Activated T-cell treated with anti-CD3 and anti-CD28 coated beads, Interleukin-2, amount 50 U/mL, for 1 hour (primary cell): Measurements from ENCODE around the gene SFMBT2.

Experiments used
- DNase-seq: peaks from one replicate; pipeline ENCODE4 v3.0.0-alpha.2; 2020

SFMBT2 gene

DNA sequence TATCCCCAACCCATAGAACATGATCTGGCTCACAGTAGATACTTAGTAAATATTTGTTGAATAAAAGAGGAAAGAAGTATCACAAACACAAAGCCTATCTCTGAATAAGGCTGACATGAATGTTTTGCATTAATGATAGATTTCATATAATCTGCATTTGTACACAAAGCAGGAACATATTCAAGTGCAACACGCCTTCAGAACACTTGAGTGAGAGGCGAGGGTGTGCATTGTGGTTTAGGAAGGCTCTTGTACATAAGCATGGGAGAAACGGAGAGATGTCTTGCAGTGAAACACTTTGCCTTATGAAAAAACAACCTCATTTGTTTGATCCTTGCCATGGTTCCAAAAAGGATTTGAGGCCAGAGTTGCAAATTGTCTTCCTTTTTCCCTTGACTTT, 14.1 kb upstream of the SFMBT2 start:
- DNase-seq = no peak

DNA sequence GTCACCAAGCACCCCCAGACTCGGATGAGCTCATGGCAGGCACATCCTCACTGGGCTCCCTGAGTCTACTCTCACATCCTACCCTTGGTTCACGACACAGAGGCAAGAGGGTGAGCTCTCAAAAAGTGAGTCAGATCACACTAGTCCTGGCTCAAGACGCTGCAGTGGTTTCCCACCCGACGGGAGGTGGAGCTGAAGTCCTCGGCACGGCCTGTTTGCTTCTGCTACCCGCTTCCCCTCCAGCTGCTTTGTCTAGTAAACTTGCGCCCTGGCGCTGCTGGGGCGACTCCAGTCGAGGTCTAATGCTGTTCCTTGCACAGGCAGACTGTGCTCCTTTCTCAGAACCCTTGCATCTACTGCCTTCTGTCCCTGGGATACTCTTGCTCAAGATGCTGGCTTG, 13.5 kb upstream of the SFMBT2 start:
- DNase-seq = peak; percentile 29

DNA sequence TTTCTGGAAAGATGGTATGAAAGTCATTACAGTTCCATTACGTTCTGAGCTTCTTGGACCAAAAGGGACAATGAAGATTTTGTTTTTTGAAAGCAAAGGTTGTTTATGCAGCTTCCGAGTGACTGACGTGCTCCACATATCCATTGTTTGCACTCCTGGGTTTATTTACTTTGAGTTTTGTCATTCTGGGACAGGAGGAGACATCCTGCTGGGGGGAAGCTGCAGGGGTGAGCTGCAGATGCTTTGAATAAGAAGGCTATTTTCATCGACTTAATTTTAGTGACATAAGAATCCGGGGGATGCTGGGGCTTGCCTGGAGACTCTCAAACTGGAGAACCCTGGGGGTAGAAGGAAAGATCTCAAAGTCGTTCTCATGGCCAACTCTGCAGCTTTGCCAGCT, 12.7 kb upstream of the SFMBT2 start:
- no peak for DNase-seq

DNA sequence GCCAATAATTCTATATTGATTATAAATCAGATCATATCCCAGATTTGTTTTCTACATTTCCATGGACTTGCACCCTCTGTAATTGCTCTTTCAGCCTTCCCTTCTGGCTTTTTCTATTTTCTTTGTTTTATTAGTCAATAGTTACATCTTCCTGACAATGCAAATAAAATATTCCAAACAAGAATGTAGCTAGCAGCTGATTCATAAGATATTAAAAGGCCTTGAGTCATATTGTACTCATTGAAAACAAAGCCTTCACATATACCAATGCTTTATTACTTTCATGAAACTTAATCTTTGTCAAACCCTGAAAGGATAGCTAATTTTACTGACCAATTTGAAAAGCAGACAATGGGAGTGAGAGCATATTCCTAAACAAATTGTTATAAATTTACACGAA, 10.7 kb upstream of the SFMBT2 start:
- DNase-seq = no peak

DNA sequence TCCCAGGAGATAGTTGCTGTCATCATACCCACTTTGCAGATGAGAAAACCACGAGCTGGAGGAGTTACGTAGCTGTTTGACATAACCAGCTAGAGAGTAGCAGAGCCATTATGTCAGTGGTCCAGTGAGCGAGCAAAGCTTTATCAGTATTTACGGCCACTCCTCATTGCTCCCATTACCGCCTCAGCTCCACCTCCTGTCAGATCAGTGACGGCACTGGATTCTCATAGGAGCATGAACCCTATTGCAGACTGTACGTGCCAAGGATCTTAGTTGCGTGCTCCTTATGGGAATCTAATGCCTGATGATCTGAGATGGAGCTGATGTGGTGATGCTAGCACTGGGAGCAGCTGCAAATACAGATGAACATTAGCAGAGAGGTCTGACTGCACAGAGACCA, 9.2 kb upstream of the SFMBT2 start:
- no peak for DNase-seq

DNA sequence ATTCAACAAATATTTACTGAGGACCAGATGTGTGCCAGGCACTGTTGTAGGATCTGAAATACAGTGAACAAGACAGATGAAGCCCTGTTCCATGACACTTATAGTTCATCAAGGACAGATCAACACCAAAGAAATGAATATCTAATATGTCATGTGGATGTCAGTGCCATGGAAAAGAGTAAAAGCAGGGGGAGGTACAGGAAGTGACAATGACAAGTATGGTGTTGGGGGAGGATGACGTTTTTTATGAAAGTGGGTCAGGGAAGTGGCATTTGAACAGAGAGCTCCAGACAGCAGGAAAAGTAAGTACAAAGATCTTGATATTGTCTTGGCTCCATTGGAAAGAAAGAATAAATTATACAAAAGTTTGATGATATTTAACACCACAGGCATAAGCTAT, 7.0 kb upstream of the SFMBT2 start:
- no peak for DNase-seq

DNA sequence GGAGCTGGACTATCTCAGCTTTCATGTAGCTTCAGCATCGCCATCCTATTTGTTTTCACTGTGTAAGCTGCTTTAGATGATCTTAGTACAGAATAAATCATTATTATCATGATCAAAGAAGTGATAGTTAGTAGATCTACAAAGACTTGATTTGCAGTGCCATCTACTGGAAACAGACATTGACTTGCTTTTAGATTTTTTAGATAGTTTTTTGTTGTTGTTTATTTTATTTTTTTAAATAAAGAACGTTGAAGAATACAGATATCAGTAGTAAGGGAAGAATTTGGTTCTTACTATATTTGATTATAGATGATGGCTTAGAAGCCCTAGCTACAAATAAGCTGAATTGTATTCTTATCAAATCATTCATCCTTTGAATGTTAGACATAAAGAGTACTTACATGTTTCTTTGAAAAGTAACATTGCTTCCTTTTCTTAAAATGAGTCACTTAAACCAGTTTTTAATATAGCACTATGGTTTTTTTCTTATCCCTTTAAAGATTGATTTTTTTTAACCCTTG, 6.3 kb upstream of the SFMBT2 start:
- DNase-seq = no peak

DNA sequence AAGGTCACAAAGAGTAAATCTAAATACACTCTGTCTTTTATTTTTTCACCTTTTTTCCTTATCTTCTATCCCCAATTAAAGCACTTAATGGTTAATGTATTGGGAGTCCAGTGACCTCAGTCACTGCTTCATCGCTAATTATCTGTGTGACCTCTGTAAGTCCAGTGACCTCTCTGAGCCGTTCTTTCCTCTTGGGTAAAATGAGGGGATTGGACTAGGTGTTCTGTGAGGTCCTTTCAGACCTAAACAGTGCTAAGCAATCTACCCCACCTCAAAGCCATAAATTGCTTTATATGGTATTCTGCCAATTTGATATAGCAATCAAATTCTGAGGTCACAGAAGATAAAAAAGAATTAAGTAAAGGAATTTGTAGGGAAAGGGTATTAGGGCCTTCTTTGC, 3.9 kb upstream of the SFMBT2 start:
- DNase-seq = no peak

DNA sequence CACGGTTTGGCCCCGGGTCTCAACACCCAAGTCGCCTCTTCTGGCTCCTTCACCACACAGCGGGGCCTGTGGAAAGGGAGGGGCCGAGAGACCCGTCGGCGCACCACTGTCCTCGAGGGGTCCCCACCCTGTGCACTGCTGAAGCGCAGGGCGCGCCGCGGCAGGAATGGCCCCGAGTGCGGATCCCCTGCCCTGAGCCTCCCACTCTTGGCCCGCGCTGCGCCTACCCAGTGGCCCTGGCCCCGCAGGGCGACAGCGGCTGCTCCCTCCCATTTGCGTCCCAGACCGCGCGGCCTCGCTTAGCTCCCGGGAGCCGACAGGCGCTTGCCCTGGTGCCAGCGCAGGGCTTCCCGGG, 2.1 kb upstream of the SFMBT2 start:
- no peak for DNase-seq

DNA sequence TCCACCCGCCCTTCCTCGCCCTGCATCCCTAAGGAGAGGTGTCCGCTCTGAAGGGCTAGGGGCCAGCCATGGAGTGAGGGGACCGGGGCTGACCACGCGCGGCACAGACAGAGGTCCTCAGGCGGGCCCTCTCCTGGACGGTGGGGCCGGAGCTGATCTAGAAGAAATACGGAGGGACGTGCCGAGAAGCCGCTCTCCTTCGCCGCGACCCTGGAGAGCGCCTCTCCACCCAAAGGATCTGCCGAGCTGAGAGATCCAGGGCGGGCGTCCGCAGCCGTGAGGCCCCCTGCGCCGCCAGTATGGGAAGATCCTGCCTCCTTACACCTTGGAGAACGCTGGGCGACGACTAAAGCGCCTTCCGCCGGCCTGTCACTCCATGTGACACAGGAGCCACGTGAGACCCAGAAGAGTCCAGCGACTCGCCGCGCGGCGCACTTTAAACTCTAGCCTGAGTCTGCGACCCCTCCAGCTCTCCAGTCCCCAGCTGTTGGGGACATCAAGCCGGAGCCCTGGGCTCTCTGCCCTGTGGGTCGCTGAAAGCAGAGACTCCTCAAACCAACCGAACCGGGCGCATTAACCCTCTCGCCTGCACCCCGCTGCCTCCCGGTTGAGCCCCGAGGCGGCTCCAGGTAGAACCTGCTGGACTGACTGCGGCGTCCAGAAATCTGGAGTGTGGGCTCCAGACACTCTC, 1.5 kb upstream of the SFMBT2 start:
- DNase-seq = peak; percentile 44

DNA sequence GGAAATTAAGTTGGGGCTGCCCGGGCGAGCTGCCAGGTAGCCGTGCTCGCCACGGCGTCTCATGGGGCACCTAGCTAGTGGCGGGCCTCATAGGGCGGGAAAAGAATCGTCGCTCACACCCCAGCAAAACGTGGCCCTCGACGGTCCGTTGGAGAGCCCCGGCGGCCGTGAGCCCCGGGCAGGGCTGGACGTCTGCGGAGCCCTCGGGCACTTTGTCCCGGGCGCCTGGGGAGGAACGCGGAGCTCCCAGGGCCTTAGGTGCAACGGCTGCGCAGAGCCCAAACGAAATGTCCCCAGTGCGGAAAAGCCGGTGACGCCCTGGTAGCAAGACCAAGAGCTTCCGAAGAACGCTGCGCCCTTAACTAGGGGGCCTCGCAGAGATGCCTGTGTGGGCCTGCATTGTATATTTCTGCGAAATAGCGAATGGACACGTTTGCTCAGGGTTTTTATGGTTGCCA, 866 bp upstream of the SFMBT2 start:
- peak; percentile 54 for DNase-seq

DNA sequence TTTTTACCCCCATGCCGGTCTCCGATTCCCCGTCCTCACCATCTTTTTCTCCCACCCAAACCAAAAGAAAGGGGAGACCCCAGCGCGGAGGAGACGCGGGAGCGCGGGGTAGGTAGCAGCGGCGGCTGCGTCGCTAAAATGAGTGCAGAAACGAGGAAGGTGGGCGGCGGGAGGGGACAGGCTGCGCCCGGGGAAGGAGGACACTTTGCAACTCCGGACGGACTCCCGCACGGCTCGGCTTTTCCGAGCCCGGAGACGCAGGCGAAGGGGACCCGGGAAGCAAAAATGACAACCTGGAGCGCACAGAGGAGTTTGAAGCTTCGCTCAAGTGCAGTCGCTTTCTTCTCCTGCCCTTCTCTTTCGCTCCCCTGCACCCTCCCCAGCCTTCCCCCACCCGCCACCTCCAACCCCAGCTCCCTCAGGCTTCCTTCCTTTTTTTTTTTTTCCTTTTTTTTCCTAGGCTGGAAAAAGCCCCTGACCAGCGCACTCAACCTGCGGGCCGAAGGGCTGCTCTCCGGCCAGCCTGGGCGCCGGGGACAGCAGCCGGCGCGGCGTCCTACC, 453 bp downstream of the SFMBT2 start:
- peak; percentile 58 for DNase-seq

DNA sequence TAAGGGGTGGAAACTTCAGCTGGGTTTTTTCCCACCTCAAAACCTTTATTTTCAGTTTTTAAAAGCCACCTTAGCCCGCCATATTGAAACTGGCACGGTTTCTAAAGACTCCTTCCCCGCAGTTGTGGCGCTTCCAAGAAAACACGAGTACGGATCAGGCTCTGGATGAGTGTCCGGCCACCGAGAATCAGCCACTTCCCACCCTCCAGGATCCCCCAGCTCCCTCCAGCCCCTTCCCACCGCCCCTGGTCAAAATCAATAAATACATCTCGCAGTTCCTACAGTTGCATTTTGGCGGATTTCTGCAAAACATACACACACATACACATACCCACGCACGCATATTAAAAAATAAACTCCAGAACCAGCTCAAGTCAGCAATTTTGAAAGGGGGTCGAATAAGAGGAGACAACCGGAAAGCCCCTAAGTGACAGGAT, 1.1 kb downstream of the SFMBT2 start:
- DNase-seq = peak; percentile 45

DNA sequence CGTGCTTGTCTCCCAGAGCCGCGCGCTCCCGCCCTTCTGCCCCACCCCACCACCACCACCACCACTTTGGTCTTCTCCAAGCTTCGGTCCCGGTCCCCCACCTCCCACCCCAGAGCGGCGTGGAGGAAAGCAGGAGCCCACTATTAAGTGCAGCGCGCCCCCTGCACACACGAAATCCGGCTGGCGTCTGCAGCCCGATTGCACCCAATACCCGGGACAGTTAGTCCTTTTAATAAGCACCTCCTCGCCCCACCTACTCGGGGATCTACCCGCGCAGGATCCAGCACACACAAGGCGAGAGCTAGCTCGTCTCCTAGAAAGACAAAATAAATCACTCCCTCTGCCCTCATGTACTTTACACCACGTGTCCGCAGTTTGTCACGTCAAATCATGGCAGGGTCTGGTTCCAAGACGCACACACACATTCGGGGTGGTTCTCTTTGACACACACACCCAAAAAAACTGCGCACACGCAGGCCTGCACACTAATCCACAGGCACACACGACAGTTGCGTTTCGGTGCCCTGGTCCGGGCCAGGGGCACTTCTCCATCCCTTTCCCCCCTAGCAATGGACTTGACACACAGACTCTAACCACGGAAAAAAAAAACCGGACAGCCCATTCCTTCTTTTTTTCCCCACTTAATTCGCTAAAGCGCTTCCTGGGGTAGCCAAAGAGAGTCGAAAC, 1.6 kb downstream of the SFMBT2 start:
- peak; percentile 63 for DNase-seq

DNA sequence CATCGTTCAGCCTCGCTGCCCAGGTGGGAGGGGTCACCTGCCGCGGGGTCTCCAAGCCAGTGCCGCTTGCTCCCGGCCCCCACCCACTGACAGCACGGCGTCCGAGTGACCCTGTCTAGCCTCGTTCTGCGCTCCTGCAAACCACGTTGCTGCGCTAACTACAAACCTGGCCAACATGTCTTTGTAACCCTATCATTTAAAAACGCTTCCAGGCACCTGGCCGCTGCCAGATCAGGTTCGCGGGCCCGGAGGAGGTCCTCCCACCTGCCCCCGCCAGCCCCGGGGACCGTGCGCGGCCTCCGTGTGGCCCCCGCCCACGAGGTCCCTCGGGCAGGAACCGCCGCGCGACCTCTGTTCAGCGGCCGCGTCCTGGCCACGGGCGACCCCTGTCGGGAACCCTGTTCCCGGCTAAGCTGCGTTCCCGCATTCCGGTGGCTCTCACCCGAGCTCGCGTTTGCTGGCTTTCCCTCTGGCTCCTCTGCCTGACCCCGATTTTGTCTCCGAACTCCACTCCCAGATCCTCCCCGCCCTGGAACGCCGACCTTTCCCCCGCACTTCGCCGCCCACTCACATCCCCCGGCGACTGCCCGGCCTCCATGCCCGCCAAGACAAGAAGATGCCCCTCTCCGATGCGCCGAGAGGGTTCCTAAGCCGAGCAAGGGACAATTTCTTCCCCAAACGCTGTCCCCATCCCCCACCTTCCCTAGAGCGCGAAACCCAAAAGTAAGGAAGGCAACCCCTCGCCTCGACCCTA, 2.4 kb downstream of the SFMBT2 start:
- peak; percentile 69 for DNase-seq

DNA sequence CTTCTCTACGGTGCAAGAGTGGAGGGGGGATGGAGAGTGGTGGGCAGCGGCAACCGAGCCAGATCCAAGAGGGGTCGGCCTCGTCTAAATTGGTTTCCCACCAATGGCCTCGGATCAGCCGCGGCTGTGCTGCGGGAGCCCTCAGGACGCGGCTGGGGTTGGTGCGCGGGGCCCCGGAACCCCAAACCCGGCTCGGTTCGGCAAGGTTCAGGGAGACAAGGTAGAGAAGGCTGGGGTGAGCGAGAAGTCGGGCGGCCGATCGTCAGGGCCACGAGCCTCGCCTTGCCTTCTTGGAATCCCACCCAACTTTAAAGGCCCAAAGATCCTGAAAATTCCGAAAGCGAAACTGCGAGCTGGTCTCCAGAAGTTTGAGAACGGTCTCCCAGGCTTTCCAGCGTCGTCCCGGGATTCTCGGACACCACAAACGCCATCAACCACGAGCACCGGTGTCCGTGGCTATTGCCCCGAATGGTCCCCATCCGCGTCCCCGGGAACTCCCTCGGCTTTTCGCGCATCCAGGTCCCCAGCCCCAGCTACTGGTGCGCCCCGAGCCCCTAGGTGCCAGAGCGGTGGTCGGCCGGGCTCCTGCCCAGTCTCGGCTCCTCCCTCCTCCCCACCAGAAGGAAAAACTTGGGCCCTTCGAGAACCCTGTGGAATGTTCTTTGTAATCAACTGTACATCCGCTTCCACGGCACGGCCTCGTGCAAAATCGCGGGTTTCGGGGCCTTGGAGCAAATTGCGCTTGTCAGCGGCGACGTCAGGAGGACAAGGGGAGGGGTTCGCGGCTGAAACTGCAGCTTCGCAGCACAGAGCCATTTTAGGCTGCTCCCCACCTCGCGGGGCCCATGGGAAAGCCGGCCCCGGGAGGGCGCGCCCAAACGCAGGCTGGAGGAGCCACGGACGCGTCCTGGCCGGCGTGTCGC, 3.2 kb downstream of the SFMBT2 start:
- peak; percentile 70 for DNase-seq

DNA sequence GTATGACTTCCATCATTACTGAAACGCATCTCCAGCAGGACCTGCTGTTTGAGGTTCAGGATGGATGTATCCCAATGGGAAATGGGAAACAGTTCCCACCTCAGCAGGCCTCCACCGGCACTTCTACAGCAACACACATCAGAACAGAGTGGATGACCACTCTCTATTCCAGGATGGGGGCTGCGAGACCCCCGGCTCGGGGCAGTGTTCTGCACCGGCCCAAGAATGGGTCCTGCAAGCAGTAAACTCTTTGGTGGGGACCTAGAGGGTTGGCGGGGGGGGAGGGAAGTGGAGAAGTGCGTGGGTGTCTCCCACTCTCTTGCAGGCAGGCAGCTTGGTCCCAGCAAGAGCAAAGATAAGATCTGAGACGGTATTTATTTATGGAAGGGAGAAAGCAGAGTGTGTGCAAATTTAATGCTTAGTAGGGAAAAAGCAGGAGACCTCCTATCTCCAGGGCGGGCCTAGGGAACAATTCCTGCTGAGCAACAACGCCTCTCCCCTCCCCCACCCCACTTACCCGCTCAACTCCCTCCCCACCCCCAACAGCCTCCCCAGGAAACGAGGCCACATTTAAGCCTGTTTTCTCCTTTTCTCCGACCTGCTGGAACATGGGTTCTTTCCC, 4.0 kb downstream of the SFMBT2 start:
- DNase-seq = no peak

DNA sequence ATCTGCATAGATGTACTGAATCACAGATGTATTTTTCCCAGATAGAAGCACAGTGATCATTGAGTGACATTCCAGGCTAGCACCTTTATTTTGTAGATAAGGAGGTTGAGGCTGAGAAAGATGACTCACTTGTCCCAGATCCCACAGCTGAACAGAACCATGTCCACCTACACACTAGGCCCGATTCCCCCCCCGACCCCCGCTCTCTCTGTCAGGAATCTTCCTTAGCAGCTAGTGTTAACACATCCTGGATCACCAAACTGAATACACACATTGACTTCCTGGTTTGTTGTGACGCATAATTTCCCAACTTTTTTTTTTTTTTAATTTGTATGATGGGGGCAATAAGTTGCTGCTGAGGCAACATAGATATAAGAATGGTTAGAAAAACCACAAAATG, 5.2 kb downstream of the SFMBT2 start:
- no peak for DNase-seq

DNA sequence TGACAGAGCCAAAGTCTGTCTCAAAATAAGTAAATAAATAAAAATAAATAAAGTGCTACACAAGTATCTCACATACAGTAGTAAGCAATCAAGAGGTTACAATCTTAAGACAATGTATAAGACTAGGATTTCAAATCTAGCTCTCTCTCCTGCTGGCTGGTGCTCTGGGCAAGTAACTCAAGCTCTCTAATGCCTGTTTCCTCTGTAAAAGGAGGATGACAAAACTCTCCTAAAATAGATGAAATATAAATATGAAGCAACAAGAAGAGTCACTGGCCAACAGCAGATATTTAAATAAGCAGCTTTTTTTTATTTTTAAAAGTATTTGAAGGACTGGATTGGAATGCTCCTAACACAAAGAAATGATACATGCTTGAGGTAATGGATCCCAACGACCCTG, 7.2 kb downstream of the SFMBT2 start:
- no peak for DNase-seq

DNA sequence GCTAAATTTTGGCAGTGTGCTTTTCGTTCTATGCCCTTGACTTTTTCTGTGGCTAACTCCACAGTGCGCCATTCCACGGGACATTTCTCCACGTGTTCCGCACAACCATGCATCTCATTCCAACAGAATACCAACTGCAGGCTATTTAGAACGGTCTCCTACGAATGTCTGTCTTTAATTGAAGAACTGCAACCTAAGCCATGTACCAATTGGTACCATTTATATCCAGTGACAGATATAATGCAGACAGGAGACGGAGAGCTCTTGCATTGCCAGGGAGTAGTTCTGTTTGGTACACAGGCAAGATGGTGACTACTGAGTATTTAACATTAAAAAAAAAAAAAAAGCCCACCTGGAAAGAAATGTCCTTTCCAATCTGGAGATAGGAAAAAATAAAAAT, 9.1 kb downstream of the SFMBT2 start:
- DNase-seq = no peak

DNA sequence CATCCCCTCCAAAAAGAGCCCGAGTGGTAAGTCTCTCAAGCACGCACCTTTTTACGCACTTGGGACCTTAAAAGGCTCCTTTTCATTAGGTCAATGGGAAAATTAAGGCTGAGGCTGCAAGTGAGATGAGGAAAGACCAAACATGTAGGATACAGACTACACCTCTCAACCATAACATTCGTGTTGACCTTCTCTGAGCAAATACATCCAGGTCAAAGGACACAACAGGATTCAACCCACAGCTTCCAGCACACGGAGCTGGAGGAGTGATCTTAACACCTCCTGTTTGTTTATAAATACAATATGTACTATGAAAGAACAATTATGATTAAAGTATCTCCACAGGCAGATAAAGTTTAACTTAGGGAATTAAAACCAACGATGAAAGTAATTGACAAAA, 9.7 kb downstream of the SFMBT2 start:
- no peak for DNase-seq
